IMR-90 (cell line): ENCODE results near the gene KRT35. TPM values are rescaled to one million over a fixed set of nuclear protein-coding genes. Genes with fewer than 3 reads are reported as not detected.

ENCODE experiments used
- ATAC-seq: fragments of 200-7000 bp; cut with Tn5 transposase; 2 replicates; pipeline ENCODE4 v1.9.1; 2020; ENCODE audit warnings: low read depth, mild to moderate bottlenecking, moderate library complexity
- BruUV-seq: library from RNA; stranded (reverse); fragments of 400-500 nt; replicated peaks from 2 replicates; lab custom pipeline; 2021; lab: Mats Ljungman, UMichigan
- CTCF ChIA-PET: fragments of 300-600 bp; formaldehyde crosslinking; extraction: SDS; loops from one replicate; lab custom pipeline; 2021; ENCODE audit warnings: antibody characterized with exemption; lab: Yijun Ruan, JAX
- POLR2A ChIA-PET: fragments of 300-600 bp; sonication (Branson Sonifier 250); formaldehyde crosslinking; loops from one replicate; lab custom pipeline; 2022; ENCODE audit warnings: antibody characterized with exemption; ENCODE audit not compliant: unreplicated experiment; lab: Charles Lee
- DNase-seq: peaks from one replicate; pipeline ENCODE4 v3.0.0; 2013
- H2AFZ ChIP-seq: replicated peaks from 2 replicates; pipeline ENCODE3; 2013; ENCODE audit warnings: low read length, mild to moderate bottlenecking; ENCODE audit not compliant: poor library complexity
- H2AK5ac ChIP-seq: 2 replicates; pipeline ENCODE4 v1.6.1; 2013; ENCODE audit warnings: low read depth, low read length, inconsistent platforms
- H2AK9ac ChIP-seq: replicated peaks from 2 replicates; pipeline ENCODE3; 2013; ENCODE audit warnings: mild to moderate bottlenecking, low read depth, low read length, moderate library complexity; ENCODE audit not compliant: poor library complexity
- H2BK120ac ChIP-seq: 2 replicates; pipeline ENCODE4 v1.6.1; 2013; ENCODE audit warnings: low read depth, low read length, inconsistent platforms
- H2BK15ac ChIP-seq: 3 replicates; pipeline ENCODE4 v1.6.1; 2013; ENCODE audit warnings: low read depth, low read length, inconsistent platforms
- H2BK20ac ChIP-seq: 2 replicates; pipeline ENCODE4 v1.6.1; 2013; ENCODE audit warnings: low read depth, mild to moderate bottlenecking, inconsistent platforms, low read length, moderate library complexity
- H2BK5ac ChIP-seq: 2 replicates; pipeline ENCODE4 v1.6.1; 2013; ENCODE audit warnings: mild to moderate bottlenecking, low read depth, low read length, inconsistent platforms; ENCODE audit not compliant: poor library complexity, severe bottlenecking
- H3K14ac ChIP-seq: replicated peaks from 2 replicates; pipeline ENCODE4 v1.6.1; 2013; ENCODE audit warnings: low read depth, low read length, inconsistent platforms
- H3K18ac ChIP-seq: 2 replicates; pipeline ENCODE4 v1.6.1; 2013; ENCODE audit warnings: low read depth, low read length, control low read depth
- H3K23ac ChIP-seq: 2 replicates; pipeline ENCODE4 v1.6.1; 2013; ENCODE audit warnings: low read depth, low read length, inconsistent platforms
- H3K27ac ChIP-seq: 2 replicates; pipeline ENCODE4 v1.5.1; 2013; ENCODE audit warnings: mild to moderate bottlenecking, control low read depth, low read length; ENCODE audit not compliant: insufficient read depth
- H3K27me3 ChIP-seq: 2 replicates; pipeline ENCODE4 v1.6.1; 2013; ENCODE audit warnings: low read length; ENCODE audit not compliant: control insufficient read depth, insufficient read depth
- H3K36me3 ChIP-seq: 2 replicates; pipeline ENCODE4 v1.6.1; 2013; ENCODE audit warnings: low read length, mixed read lengths; ENCODE audit not compliant: control insufficient read depth, insufficient read depth
- H3K4ac ChIP-seq: 2 replicates; pipeline ENCODE4 v1.6.1; 2013; ENCODE audit warnings: low read depth, low read length, inconsistent platforms
- H3K4me1 ChIP-seq: 2 replicates; pipeline ENCODE4 v1.6.1; 2013; ENCODE audit warnings: low read length, mixed read lengths; ENCODE audit not compliant: control insufficient read depth, insufficient read depth
- H3K4me2 ChIP-seq: 2 replicates; pipeline ENCODE4 v1.6.1; 2013; ENCODE audit warnings: low read depth, mild to moderate bottlenecking, control low read depth, low read length, moderate library complexity
- H3K4me3 ChIP-seq: 2 replicates; pipeline ENCODE4 v1.5.1; 2013; ENCODE audit warnings: low read depth, mild to moderate bottlenecking, control low read depth, low read length, moderate library complexity; ENCODE audit not compliant: insufficient read depth
- H3K56ac ChIP-seq: 2 replicates; pipeline ENCODE4 v1.6.1; 2013; ENCODE audit warnings: low read length, inconsistent platforms; ENCODE audit not compliant: insufficient read depth; ENCODE audit errors: extremely low read depth
- H3K79me1 ChIP-seq, 2 experiments: 2 replicates each; pipeline ENCODE4 v1.6.1; 2013; ENCODE audit warnings: low read length in 2 of 2, inconsistent platforms in 1 of 2, low read depth in 1 of 2
- H3K9ac ChIP-seq: 2 replicates; pipeline ENCODE4 v1.6.1; 2013; ENCODE audit warnings: low read depth, low read length, control low read depth
- H3K9me1 ChIP-seq: 2 replicates; pipeline ENCODE4 v1.6.1; 2013; ENCODE audit warnings: low read length, inconsistent platforms; ENCODE audit not compliant: insufficient read depth
- H3K9me3 ChIP-seq: 2 replicates; pipeline ENCODE4 v1.6.1; 2013; ENCODE audit warnings: low read length; ENCODE audit not compliant: control insufficient read depth, insufficient read depth
- H4K20me1 ChIP-seq: 2 replicates; pipeline ENCODE4 v1.6.1; 2013; ENCODE audit warnings: low read length, inconsistent platforms; ENCODE audit not compliant: insufficient read depth
- H4K5ac ChIP-seq: 2 replicates; pipeline ENCODE4 v1.6.1; 2013; ENCODE audit warnings: mild to moderate bottlenecking, low read depth, low read length, control low read depth
- H4K8ac ChIP-seq, 2 experiments: 2 replicates each; pipeline ENCODE4 v1.6.1; 2013; ENCODE audit warnings: low read depth in 2 of 2, low read length in 2 of 2, control low read depth in 1 of 2, inconsistent platforms in 1 of 2
- H4K91ac ChIP-seq: 2 replicates; pipeline ENCODE4 v1.6.1; 2013; ENCODE audit warnings: low read depth, low read length, inconsistent platforms; ENCODE audit not compliant: insufficient read depth
- CEBPB ChIP-seq: IDR thresholded peaks from 2 replicates; pipeline ENCODE4 v1.6.1; 2012; ENCODE audit warnings: low read depth, low read length, improper control_type of control experiment
- MAFK ChIP-seq: IDR thresholded peaks from 2 replicates; pipeline ENCODE4 v1.6.1; 2012; ENCODE audit warnings: low read depth, low read length, improper control_type of control experiment
- WGBS, 2 experiments: methylation state at CpG; one replicate each; pipeline versions ENCODE4 v1.1.5 to v1.1.7; 2013; ENCODE audit warnings: missing lambda C conversion rate in 2 of 2; ENCODE audit not compliant: insufficient read length in 1 of 2; ENCODE audit errors: extremely low coverage in 2 of 2; 5-methylcytosine and 5-hydroxymethylcytosine counted together
- dilution Hi-C: fragments of 300-500 bp; cut with HindIII; formaldehyde crosslinking; loops from one replicate; pipeline ENCODE4 v1.14.3; 2018; ENCODE audit warnings: low sequenced_read_pairs; ENCODE audit not compliant: unreplicated experiment
- in situ Hi-C: fragments of 300-500 bp; cut with MboI; formaldehyde crosslinking; loops from 3 replicates; pipeline ENCODE4 v1.14.3; 2019; ENCODE audit warnings: low sequenced_read_pairs, inconsistent platforms, mixed read lengths
- intact Hi-C: fragments of 100-400 bp; cut with micrococcal nuclease; formaldehyde crosslinking; loops from 2 replicates; pipeline ENCODE4 v1.10.0; 2022
- polyA plus RNA-seq, 3 experiments: library from polyadenylated mRNA; depleted of rRNA; stranded (reverse); fragments of >200 nt; gene quantifications; 2 replicates each; pipeline ENCODE4 v1.2.3, GENCODE V29; 2012; ENCODE audit warnings: low replicate concordance in 1 of 3
- total RNA-seq: library from RNA; depleted of rRNA; stranded (reverse); fragments of >200 nt; gene quantifications from 2 replicates; pipeline ENCODE4 v1.2.3, GENCODE V29; 2012

KRT35 gene
- total and polyA plus RNA-seq, 2 of the 4 experiments (the other 2 are of a cell fraction) = not detected

- Histone ChIP-seq H3K27ac (no peak overlapping the region), H4K20me1 (no peaks in the 10 kb centered on the region), H3K56ac (no peak overlapping the region), H2BK15ac (peak overlapping the region; percentile 24; the same call in 1 of the 3 replicates), H3K9ac (no peak overlapping the region), H3K79me1 (no peaks in the 10 kb centered on the region), H4K5ac (no peak overlapping the region), H3K9me3 (no peaks in the 10 kb centered on the region), H2AK9ac (no peak overlapping the region), H2AK5ac (no peak overlapping the region; the same call in 1 of the 2 replicates), H2BK120ac (no peak overlapping the region), H2BK5ac (no peak overlapping the region), H3K14ac (no peak overlapping the region), H3K4me1 (peaks cover 9% of the 10 kb centered on the region), H2BK20ac (no peak overlapping the region), H3K4me2 (no peak overlapping the region), H3K23ac (no peak overlapping the region), H3K9me1 (peaks cover 5% of the 10 kb centered on the region), H3K18ac (no peak overlapping the region), H4K8ac (no peak overlapping the region), H3K4me3 (no peak overlapping the region), H3K4ac (no peak overlapping the region), H3K27me3 (no peaks in the 10 kb centered on the region; the same call in 1 of the 2 replicates), H2AFZ (no peak overlapping the region), H3K36me3 (no peaks in the 10 kb centered on the region), H4K91ac (no peak overlapping the region)
- ChIA-PET POLR2A (no interaction called here), CTCF (no interaction called here)
- TF ChIP-seq MAFK (no peak), CEBPB (peak; percentile 11; the same call in 1 of the 2 replicates)
- intact Hi-C loops = no loop called here
- DNase-seq (peak; percentile 28), ATAC-seq (no peak)
- in situ Hi-C loops = no loop called here
- dilution Hi-C loops = no loop called here
- BruUV-seq = no TSS peak
- no CpG with 5 or more reads among the region's 1 CpG for WGBS, 2 experiments
Observed at GRCh38 chr17:41444186-41444585, 36.8 kb downstream of the KRT35 start.
